ENCODE results near the gene SHOX.
"Not testable (repeated sequence)": the region's sequence is repeated elsewhere in the genome, so short reads cannot be mapped to it uniquely, and the experiment has no call there.

DNA sequence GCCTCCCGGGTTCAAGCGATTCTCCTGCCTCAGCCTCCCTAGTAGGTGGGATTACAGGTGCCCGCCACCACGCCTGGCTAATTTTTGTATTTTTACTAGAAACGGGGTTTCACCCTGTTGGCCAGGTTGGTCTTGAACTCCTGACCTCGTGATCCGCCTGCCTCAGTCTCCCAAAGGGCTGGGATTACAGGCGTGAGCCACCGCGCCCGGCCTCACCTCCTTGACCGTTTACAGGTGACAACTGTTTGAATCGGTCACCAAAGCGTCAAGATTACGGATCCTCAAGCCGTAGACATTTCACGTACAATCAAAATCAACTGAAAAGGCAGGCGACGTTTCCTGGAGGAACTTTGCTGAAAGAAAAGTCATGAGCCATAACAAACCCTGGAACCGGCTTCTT, 41.3 kb upstream of the SHOX start:
- not testable (repeated sequence) for TF ChIP-seq POLR2A (IDR thresholded peaks at IDR 0.05); CTCF (IDR thresholded peaks at IDR 0.05); POLR2AphosphoS5 (IDR thresholded peaks at IDR 0.05; ENCODE audit: insufficient read depth in 1 of 2, low read depth in 1 of 2)
